Ishikawa (cell line): ENCODE results near the gene FCAMR.

ENCODE experiments used
- CEBPB ChIP-seq: IDR thresholded peaks from 2 replicates; pipeline ENCODE4 v1.6.1; 2012
- CREB1 ChIP-seq: IDR thresholded peaks from 2 replicates; pipeline ENCODE4 v1.6.1; 2012; ENCODE audit warnings: low read depth
- EGR1 ChIP-seq: IDR thresholded peaks from 2 replicates; pipeline ENCODE4 v1.6.1; 2012
- EP300 ChIP-seq: IDR thresholded peaks from 2 replicates; pipeline ENCODE4 v1.6.1; 2012; ENCODE audit warnings: borderline replicate concordance
- FOXM1 ChIP-seq: IDR thresholded peaks from 2 replicates; pipeline ENCODE4 v1.6.1; 2012; ENCODE audit warnings: low read depth, borderline replicate concordance
- NFIC ChIP-seq: IDR thresholded peaks from 2 replicates; pipeline ENCODE4 v1.6.1; 2012
- RAD21 ChIP-seq: IDR thresholded peaks from 2 replicates; pipeline ENCODE4 v1.6.1; 2012; ENCODE audit warnings: low read depth
- REST ChIP-seq: IDR thresholded peaks from 2 replicates; pipeline ENCODE4 v1.6.1; 2012; ENCODE audit warnings: low read depth, mild to moderate bottlenecking
- TAF1 ChIP-seq: IDR thresholded peaks from 2 replicates; pipeline ENCODE4 v1.6.1; 2012; ENCODE audit warnings: low read depth, mild to moderate bottlenecking
- TCF12 ChIP-seq: IDR thresholded peaks from 2 replicates; pipeline ENCODE4 v1.6.1; 2012; ENCODE audit warnings: low read depth
- TEAD4 ChIP-seq: IDR thresholded peaks from 2 replicates; pipeline ENCODE4 v1.6.1; 2012
- USF1 ChIP-seq: IDR thresholded peaks from 2 replicates; pipeline ENCODE4 v1.6.1; 2012
- YY1 ChIP-seq: IDR thresholded peaks from 2 replicates; pipeline ENCODE4 v1.6.1; 2012; ENCODE audit warnings: low read depth
- ZBTB7A ChIP-seq: IDR thresholded peaks from 2 replicates; pipeline ENCODE4 v1.6.1; 2012; ENCODE audit warnings: low read depth
- TF ChIP-seq, protein P1 (sequence below): IDR thresholded peaks from 2 replicates; pipeline ENCODE4 v1.6.1; 2012

The FCAMR gene

DNA sequence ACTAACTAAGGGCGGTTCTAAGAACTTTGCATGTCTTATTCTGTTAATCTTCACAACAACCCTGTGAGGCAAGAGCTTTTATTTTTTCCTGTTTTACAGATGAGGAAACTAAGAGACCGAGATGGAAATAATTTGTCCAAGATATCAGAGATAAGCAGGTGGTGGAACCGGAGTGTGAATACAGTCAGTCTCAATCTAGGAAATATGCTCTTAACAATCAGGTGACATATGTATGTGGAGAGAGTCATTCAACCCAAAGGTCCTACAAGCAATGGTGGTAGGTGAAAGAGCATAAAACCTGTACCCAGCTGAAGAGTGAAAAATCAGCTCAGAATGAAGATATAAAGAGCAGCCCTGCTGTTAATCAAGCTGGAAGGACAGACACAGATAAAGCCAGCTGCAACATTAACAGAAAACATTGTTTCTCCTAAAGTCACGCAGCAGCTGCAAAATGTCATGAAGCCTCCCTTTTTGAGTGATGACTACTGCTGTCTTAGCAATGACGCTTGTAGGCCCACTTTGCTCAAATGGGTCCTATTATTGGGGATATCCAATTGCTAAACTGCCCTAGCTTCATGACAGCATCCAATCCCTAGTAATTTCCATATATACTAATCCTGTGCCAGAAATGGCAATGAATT, 30.5 kb upstream of the FCAMR start:
- TF ChIP-seq TCF12, result no peak
- no peak for TF ChIP-seq USF1
- TF ChIP-seq FOXM1, result no peak
- TF ChIP-seq CREB1, result no peak
- TF ChIP-seq EGR1, result no peak
- no peak for TF ChIP-seq TAF1
- no peak for TF ChIP-seq REST
- TF ChIP-seq, protein P1, sequence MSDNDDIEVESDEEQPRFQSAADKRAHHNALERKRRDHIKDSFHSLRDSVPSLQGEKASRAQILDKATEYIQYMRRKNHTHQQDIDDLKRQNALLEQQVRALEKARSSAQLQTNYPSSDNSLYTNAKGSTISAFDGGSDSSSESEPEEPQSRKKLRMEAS, result no peak
- TF ChIP-seq RAD21, result no peak
- no peak for TF ChIP-seq EP300
- TF ChIP-seq YY1, result no peak
- no peak for TF ChIP-seq ZBTB7A
- TF ChIP-seq TEAD4, result no peak
- no peak for TF ChIP-seq NFIC
- TF ChIP-seq CEBPB, result no peak

- TF ChIP-seq USF1 (no peak), TCF12 (no peak), FOXM1 (no peak), YY1 (no peak), RAD21 (no peak), REST (no peak), EGR1 (no peak), CREB1 (no peak), NFIC (no peak), CEBPB (no peak), ZBTB7A (no peak), TEAD4 (no peak), TAF1 (no peak), EP300 (no peak)
- TF ChIP-seq, protein P1, result no peak
Measured at GRCh38 chr1:206998816-206999215, 28.6 kb upstream of the FCAMR start.

GRCh38 chr1:206992790-206993189, 22.5 kb upstream of the FCAMR start:
- TF ChIP-seq REST (no peak), YY1 (no peak)

DNA sequence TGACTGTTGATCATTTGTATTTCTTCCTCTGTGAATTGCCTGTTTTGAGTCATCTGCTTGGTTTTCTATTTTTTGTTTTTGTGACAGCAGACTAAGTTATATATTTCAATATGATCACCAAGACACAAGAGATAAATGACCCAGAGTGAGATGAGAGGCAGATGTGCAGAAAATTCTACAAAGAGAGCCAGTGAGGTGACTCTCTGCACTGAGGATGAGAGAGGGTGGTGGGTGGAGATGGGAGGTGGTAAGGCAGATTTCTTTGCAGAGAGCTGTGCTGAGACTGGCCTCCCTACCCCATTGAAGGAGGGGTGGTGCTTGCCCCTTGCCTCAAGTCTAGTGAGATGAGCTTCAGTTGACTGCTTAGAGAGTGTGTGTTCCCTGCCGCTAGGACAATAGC, 17.6 kb upstream of the FCAMR start:
- no peak for TF ChIP-seq ZBTB7A
- no peak for TF ChIP-seq TAF1
- TF ChIP-seq, protein P1, result no peak
- no peak for TF ChIP-seq USF1
- TF ChIP-seq RAD21, result no peak
- no peak for TF ChIP-seq CEBPB
- no peak for TF ChIP-seq FOXM1
- no peak for TF ChIP-seq REST
- no peak for TF ChIP-seq NFIC
- TF ChIP-seq YY1, result no peak
- TF ChIP-seq CREB1, result no peak
- TF ChIP-seq TEAD4, result no peak
- TF ChIP-seq TCF12, result no peak
- no peak for TF ChIP-seq EGR1
